Measurements from ENCODE around the gene SCGB1D1.

- TF ChIP-seq, protein P1, sequence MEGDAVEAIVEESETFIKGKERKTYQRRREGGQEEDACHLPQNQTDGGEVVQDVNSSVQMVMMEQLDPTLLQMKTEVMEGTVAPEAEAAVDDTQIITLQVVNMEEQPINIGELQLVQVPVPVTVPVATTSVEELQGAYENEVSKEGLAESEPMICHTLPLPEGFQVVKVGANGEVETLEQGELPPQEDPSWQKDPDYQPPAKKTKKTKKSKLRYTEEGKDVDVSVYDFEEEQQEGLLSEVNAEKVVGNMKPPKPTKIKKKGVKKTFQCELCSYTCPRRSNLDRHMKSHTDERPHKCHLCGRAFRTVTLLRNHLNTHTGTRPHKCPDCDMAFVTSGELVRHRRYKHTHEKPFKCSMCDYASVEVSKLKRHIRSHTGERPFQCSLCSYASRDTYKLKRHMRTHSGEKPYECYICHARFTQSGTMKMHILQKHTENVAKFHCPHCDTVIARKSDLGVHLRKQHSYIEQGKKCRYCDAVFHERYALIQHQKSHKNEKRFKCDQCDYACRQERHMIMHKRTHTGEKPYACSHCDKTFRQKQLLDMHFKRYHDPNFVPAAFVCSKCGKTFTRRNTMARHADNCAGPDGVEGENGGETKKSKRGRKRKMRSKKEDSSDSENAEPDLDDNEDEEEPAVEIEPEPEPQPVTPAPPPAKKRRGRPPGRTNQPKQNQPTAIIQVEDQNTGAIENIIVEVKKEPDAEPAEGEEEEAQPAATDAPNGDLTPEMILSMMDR (conservative IDR thresholded peaks at IDR 0.05), result no peak
- no peak for TF ChIP-seq EZH2 (IDR thresholded peaks at IDR 0.05; ENCODE audit: low read depth)
Measured at GRCh38 chr11:62152245-62153086, 37.5 kb upstream of the SCGB1D1 start.
